Type B pancreatic cell (in vitro differentiated cells): ENCODE data around the gene SETD9. TPM values are rescaled to one million over a fixed set of nuclear protein-coding genes. Genes with fewer than 3 reads are reported as not detected.

Experiments used
- DNase-seq: peaks from one replicate; pipeline ENCODE4 v3.0.0; 2021; ENCODE audit warnings: mixed read lengths; ENCODE audit not compliant: unreplicated experiment; ENCODE audit errors: extremely low spot score
- H3K27ac Mint-ChIP-seq: 2 replicates; pipeline ENCODE4 v1.8.0; 2021; ENCODE audit warnings: mild to moderate bottlenecking, mixed read lengths
- H3K27me3 Mint-ChIP-seq: 2 replicates; pipeline ENCODE4 v1.8.0; 2021; ENCODE audit warnings: mixed read lengths
- H3K36me3 Mint-ChIP-seq: 2 replicates; pipeline ENCODE4 v1.8.0; 2021; ENCODE audit warnings: mixed read lengths
- H3K4me1 Mint-ChIP-seq: one replicate; pipeline ENCODE4 v1.8.0; 2021; ENCODE audit warnings: mixed read lengths; ENCODE audit not compliant: unreplicated experiment
- H3K4me3 Mint-ChIP-seq: 2 replicates; pipeline ENCODE4 v1.8.0; 2021; ENCODE audit warnings: mild to moderate bottlenecking, mixed read lengths
- H3K9me3 Mint-ChIP-seq: 2 replicates; pipeline ENCODE4 v1.8.0; 2021; ENCODE audit warnings: mixed read lengths
- total RNA-seq: library from RNA; stranded (reverse); gene quantifications from 2 replicates; pipeline ENCODE4 v1.2.1, GENCODE V29; 2021; ENCODE audit warnings: low replicate concordance
- TF ChIP-seq, protein P1 (sequence below): fragments of 200-600 bp; sonication (generic); conservative IDR thresholded peaks from 2 replicates; pipeline ENCODE4 v1.5.0; 2021; ENCODE audit warnings: antibody characterized with exemption, mild to moderate bottlenecking

The SETD9 gene
- total RNA-seq, 1 donor from 2014 or later = 15.4 TPM

- Mint-ChIP-seq H3K27ac (peak within 1 kb of the TSS; percentile 93), H3K4me1 (peaks cover 12% of the 10 kb centered on the region), H3K36me3 (no peaks in the 10 kb centered on the region), H3K9me3 (no peaks in the 10 kb centered on the region), H3K4me3 (peak within 1 kb of the TSS; percentile 98), H3K27me3 (peaks cover 10% of the 10 kb centered on the region)
- TF ChIP-seq, protein P1, sequence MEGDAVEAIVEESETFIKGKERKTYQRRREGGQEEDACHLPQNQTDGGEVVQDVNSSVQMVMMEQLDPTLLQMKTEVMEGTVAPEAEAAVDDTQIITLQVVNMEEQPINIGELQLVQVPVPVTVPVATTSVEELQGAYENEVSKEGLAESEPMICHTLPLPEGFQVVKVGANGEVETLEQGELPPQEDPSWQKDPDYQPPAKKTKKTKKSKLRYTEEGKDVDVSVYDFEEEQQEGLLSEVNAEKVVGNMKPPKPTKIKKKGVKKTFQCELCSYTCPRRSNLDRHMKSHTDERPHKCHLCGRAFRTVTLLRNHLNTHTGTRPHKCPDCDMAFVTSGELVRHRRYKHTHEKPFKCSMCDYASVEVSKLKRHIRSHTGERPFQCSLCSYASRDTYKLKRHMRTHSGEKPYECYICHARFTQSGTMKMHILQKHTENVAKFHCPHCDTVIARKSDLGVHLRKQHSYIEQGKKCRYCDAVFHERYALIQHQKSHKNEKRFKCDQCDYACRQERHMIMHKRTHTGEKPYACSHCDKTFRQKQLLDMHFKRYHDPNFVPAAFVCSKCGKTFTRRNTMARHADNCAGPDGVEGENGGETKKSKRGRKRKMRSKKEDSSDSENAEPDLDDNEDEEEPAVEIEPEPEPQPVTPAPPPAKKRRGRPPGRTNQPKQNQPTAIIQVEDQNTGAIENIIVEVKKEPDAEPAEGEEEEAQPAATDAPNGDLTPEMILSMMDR = no peak
- peak; percentile 84 for DNase-seq
Measured at GRCh38 chr5:56951946-56952691, 42.7 kb downstream of the SETD9 start, which contains the start of gene MIER3. Gene MIER3, minus strand, starts transcription at chr5:56952123. Its CDS starts 21 bp downstream, at chr5:56952102.

DNA sequence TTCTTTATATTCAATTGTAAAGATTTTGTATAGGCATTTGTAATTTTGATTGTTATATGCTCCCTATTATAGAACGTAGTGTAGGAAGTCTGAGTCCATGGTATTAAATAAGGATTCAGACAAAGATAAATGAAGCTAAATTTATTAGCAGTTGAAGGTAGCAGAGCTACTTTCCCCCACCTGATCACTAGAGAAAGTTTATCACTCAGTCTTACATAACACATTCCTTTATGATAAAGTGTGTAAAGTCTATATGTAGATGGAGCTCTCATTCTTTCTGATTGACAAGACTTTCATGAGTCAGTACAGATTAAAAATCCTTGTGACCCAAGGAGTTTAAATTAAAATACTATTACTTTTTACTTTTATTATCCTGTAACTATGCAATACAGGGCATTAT is 44.9 kb downstream of the SETD9 start:
- Mint-ChIP-seq H3K27ac (no peak overlapping the region), H3K27me3 (peaks cover 23% of the 10 kb centered on the region), H3K4me1 (peaks cover 12% of the 10 kb centered on the region), H3K9me3 (no peaks in the 10 kb centered on the region), H3K4me3 (peak overlapping the region; percentile 21), H3K36me3 (no peaks in the 10 kb centered on the region)
- no peak for DNase-seq
- TF ChIP-seq, protein P1 = no peak

GRCh38 chr5:56958595-56958994 is 49.2 kb downstream of the SETD9 start:
- H3K27ac Mint-ChIP-seq = no peak overlapping the region
- no peaks in the 10 kb centered on the region for H3K4me1 Mint-ChIP-seq
- DNase-seq = no peak
- TF ChIP-seq, protein P1 = no peak
- no peak overlapping the region for H3K4me3 Mint-ChIP-seq
- H3K9me3 Mint-ChIP-seq = no peaks in the 10 kb centered on the region
- peaks cover 40% of the 10 kb centered on the region for H3K27me3 Mint-ChIP-seq
- H3K36me3 Mint-ChIP-seq = no peaks in the 10 kb centered on the region

DNA sequence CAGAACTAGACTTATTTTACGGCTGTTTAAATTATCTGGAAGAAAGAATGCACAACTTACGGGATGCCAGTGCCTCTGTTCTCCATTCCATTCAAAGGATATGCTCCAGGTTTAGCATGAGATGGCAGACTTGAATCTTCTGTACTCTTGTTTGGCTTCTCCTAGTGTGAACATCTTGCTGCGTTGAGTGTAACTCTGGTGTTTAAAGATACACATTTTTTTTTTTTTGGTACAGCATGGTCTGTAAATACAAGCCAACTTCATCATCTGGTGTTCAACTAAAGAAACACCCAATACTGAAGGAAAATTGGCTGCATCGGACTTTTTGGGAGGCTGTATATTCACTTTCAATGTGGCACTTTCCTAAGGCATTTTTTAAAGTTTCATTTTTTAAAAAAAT is 49.9 kb downstream of the SETD9 start:
- H3K9me3 Mint-ChIP-seq = no peaks in the 10 kb centered on the region
- peaks cover 45% of the 10 kb centered on the region for H3K27me3 Mint-ChIP-seq
- H3K36me3 Mint-ChIP-seq = no peaks in the 10 kb centered on the region
- DNase-seq = no peak
- H3K4me3 Mint-ChIP-seq = no peak overlapping the region
- TF ChIP-seq, protein P1 = no peak
- H3K4me1 Mint-ChIP-seq = no peaks in the 10 kb centered on the region
- H3K27ac Mint-ChIP-seq = no peak overlapping the region

GRCh38 chr5:56961746-56962145 is 52.4 kb downstream of the SETD9 start:
- no peak overlapping the region for H3K27ac Mint-ChIP-seq
- H3K9me3 Mint-ChIP-seq = no peaks in the 10 kb centered on the region
- H3K4me1 Mint-ChIP-seq = no peaks in the 10 kb centered on the region
- no peak for DNase-seq
- H3K4me3 Mint-ChIP-seq = no peak overlapping the region
- TF ChIP-seq, protein P1 = no peak
- H3K27me3 Mint-ChIP-seq = peaks cover 39% of the 10 kb centered on the region
- H3K36me3 Mint-ChIP-seq = no peaks in the 10 kb centered on the region
